A549 (cell line): Measurements from ENCODE around the gene SLC24A4. TPM values are rescaled to one million over a fixed set of nuclear protein-coding genes. Genes with fewer than 3 reads are reported as not detected.

Experiments used
- ATAC-seq, 2 experiments: fragments of 200-7000 bp in 1 of 2; fragments of >200 bp in 1 of 2; cut with Nextera tagmentation in 1 of 2; cut with Tn5 transposase in 1 of 2; 3 replicates each; pipeline versions ENCODE4 v1.8.0 to v1.9.1; 2018 to 2020; ENCODE audit warnings: mild to moderate bottlenecking in 1 of 2, moderate library complexity in 1 of 2
- CTCF ChIA-PET: fragments of 300-600 bp; sonication (Branson Sonifier 250); formaldehyde crosslinking; extraction: SDS; loops from one replicate; lab custom pipeline; 2021; ENCODE audit warnings: antibody characterized with exemption, inconsistent platforms; lab: Yijun Ruan, JAX
- POLR2A ChIA-PET: fragments of 350-600 bp; formaldehyde crosslinking; extraction: SDS; loops from one replicate; lab custom pipeline; 2021; ENCODE audit warnings: antibody characterized with exemption, inconsistent platforms; lab: Yijun Ruan, JAX
- DNase-seq, 2 experiments: peaks; one replicate each; pipeline versions ENCODE4 v3.0.0 to v3.0.0-alpha.2; 2011 to 2016; ENCODE audit warnings: low read depth in 1 of 2, low spot score in 1 of 2
- FAIRE-seq: peaks from 2 replicates; lab custom pipeline; 2011; peaks lifted over from hg19 to GRCh38; lab: Jason Lieb, UNC
- H3K27ac ChIP-seq, 2 experiments: fragments of >200 bp; sonication (Bioruptor Twin); formaldehyde crosslinking; 3 replicates each; pipeline ENCODE4 v1.5.1; 2016 to 2017
- H3K4me1 ChIP-seq: fragments of >200 bp; sonication (Bioruptor Twin); formaldehyde crosslinking; 3 replicates; pipeline ENCODE4 v1.6.1; 2016
- H3K4me2 ChIP-seq: fragments of >200 bp; sonication (Bioruptor Twin); formaldehyde crosslinking; 3 replicates; pipeline ENCODE4 v1.6.1; 2016
- H3K4me3 ChIP-seq: fragments of >200 bp; sonication (Bioruptor Twin); formaldehyde crosslinking; 3 replicates; pipeline ENCODE4 v1.5.1; 2016
- H3K9me3 ChIP-seq: fragments of >200 bp; sonication (Bioruptor Twin); formaldehyde crosslinking; 3 replicates; pipeline ENCODE4 v1.6.1; 2016
- BHLHE40 ChIP-seq: IDR thresholded peaks from 2 replicates; pipeline ENCODE4 v1.6.1; 2012; ENCODE audit warnings: low read depth, low read length, inconsistent platforms
- CBX8 ChIP-seq: fragments of 200-600 bp; sonication (generic); IDR thresholded peaks from 2 replicates; pipeline ENCODE4 v1.6.1; 2016
- CHD4 ChIP-seq: fragments of 200-600 bp; sonication (generic); IDR thresholded peaks from 2 replicates; pipeline ENCODE4 v1.6.1; 2016; ENCODE audit warnings: antibody characterized with exemption, mild to moderate bottlenecking, borderline replicate concordance
- HDAC2 ChIP-seq: fragments of 200-600 bp; sonication (generic); IDR thresholded peaks from 2 replicates; pipeline ENCODE4 v1.6.1; 2016
- HEYL ChIP-seq: fragments of 250-450 bp; sonication (Bioruptor Pico); IDR thresholded peaks from 2 replicates; pipeline ENCODE4 v1.8.0; 2021; ENCODE audit warnings: mild to moderate bottlenecking, moderate library complexity
- HOXB13 ChIP-seq: fragments of 250-450 bp; sonication (Bioruptor Pico); IDR thresholded peaks from 2 replicates; pipeline ENCODE4 v1.5.0; 2020; ENCODE audit warnings: low read depth, mild to moderate bottlenecking, moderate library complexity
- HOXB5 ChIP-seq: fragments of 250-450 bp; sonication (Bioruptor Pico); IDR thresholded peaks from 2 replicates; pipeline ENCODE4 v1.5.0; 2020; ENCODE audit warnings: mild to moderate bottlenecking, moderate library complexity
- MYC ChIP-seq: IDR thresholded peaks from 2 replicates; pipeline ENCODE4 v1.6.1; 2012; ENCODE audit warnings: mild to moderate bottlenecking, inconsistent platforms, low read length, improper control_type of control experiment, borderline replicate concordance
- NFE2L2 ChIP-seq: fragments of 150-350 bp; conservative IDR thresholded peaks from 2 replicates; pipeline ENCODE4 v1.6.1; 2014; ENCODE audit warnings: low read length
- NPAS2 ChIP-seq: fragments of 250-450 bp; sonication (Bioruptor Pico); IDR thresholded peaks from 2 replicates; pipeline ENCODE4 v1.8.0; 2022; ENCODE audit warnings: mild to moderate bottlenecking, moderate library complexity, borderline replicate concordance
- NR3C1 ChIP-seq: fragments of >200 bp; sonication (Bioruptor Twin); formaldehyde crosslinking; IDR thresholded peaks from 3 replicates; pipeline ENCODE4 v1.6.1; 2017
- PHF8 ChIP-seq: fragments of 200-600 bp; sonication (generic); IDR thresholded peaks from 2 replicates; pipeline ENCODE4 v1.6.1; 2016; ENCODE audit warnings: low read depth, mild to moderate bottlenecking, antibody characterized with exemption, moderate library complexity, borderline replicate concordance
- POLR2AphosphoS2 ChIP-seq: conservative IDR thresholded peaks from 2 replicates; pipeline ENCODE4 v1.6.1; 2012; ENCODE audit warnings: low read length, improper control_type of control experiment, inconsistent platforms
- RARB ChIP-seq: fragments of 250-450 bp; sonication (Bioruptor Pico); IDR thresholded peaks from 2 replicates; pipeline ENCODE4 v1.8.0; 2021; ENCODE audit warnings: mild to moderate bottlenecking, moderate library complexity
- ZFP36 ChIP-seq: fragments of 450-650 bp; IDR thresholded peaks from 2 replicates; pipeline ENCODE4 v1.6.1; 2014; ENCODE audit warnings: borderline replicate concordance; ENCODE audit not compliant: partially characterized antibody
- ZNF302 ChIP-seq: fragments of 250-450 bp; sonication (Bioruptor Pico); IDR thresholded peaks from 2 replicates; pipeline ENCODE4 v1.9.0; 2021; ENCODE audit warnings: inconsistent platforms, mild to moderate bottlenecking, moderate library complexity
- WGBS: methylation state at CpG from one replicate; pipeline ENCODE4 v1.1.6; 2017; ENCODE audit errors: missing lambda C conversion rate; 5-methylcytosine and 5-hydroxymethylcytosine counted together
- polyA minus RNA-seq: library from RNA; depleted of rRNA, polyadenylated mRNA; stranded (reverse); fragments of >200 nt; gene quantifications from 2 replicates; pipeline ENCODE4 v1.2.3, GENCODE V29; 2011; rRNA and poly(A)+ RNA removed
- polyA plus RNA-seq, 4 experiments: library from polyadenylated mRNA; depleted of rRNA in 3 of 4; stranded (reverse); fragments of >200 nt; fragmentation: RNase III in 1 of 4; extraction: RNeasy Plus Mini Kit Qiagen cat#74134 plus additional on column Dnase treatment in 1 of 4; gene quantifications; 2 replicates in 3 of 4; 3 replicates in 1 of 4; pipeline ENCODE4 v1.2.3, GENCODE V29; 2011 to 2017
- TF ChIP-seq, protein P1 (sequence below): IDR thresholded peaks from 2 replicates; pipeline ENCODE4 v1.6.1; 2012
- TF ChIP-seq, protein P2 (sequence below): fragments of >200 bp; sonication (Bioruptor Twin); formaldehyde crosslinking; IDR thresholded peaks from 3 replicates; pipeline ENCODE4 v1.5.1; 2016
- TF ChIP-seq, protein P3 (sequence below): fragments of 150-350 bp; IDR thresholded peaks from 2 replicates; pipeline ENCODE4 v1.6.1; 2014; ENCODE audit warnings: low read depth, mild to moderate bottlenecking, low read length

SLC24A4 gene, protein sequence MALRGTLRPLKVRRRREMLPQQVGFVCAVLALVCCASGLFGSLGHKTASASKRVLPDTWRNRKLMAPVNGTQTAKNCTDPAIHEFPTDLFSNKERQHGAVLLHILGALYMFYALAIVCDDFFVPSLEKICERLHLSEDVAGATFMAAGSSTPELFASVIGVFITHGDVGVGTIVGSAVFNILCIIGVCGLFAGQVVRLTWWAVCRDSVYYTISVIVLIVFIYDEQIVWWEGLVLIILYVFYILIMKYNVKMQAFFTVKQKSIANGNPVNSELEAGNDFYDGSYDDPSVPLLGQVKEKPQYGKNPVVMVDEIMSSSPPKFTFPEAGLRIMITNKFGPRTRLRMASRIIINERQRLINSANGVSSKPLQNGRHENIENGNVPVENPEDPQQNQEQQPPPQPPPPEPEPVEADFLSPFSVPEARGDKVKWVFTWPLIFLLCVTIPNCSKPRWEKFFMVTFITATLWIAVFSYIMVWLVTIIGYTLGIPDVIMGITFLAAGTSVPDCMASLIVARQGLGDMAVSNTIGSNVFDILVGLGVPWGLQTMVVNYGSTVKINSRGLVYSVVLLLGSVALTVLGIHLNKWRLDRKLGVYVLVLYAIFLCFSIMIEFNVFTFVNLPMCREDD
- polyA plus RNA-seq (2011; rRNA removed) = 0.19 and 0.25 TPM in 2 replicates
- polyA plus RNA-seq (2012; cell fraction: cytosol; rRNA removed) = 0.07 and 0.08 TPM in 2 replicates
- polyA plus RNA-seq (2012; cell fraction: nucleus; rRNA removed) = 0.12 and 0.36 TPM in 2 replicates
- 0.05 to 0.16 TPM (median 0.13 TPM) in 3 replicates for polyA plus RNA-seq (2017; fragmentation: RNase III; extraction: RNeasy Plus Mini Kit Qiagen cat#74134 plus additional on column Dnase treatment)
- 0.24 and 0.79 TPM in 2 replicates for polyA minus RNA-seq

DNA sequence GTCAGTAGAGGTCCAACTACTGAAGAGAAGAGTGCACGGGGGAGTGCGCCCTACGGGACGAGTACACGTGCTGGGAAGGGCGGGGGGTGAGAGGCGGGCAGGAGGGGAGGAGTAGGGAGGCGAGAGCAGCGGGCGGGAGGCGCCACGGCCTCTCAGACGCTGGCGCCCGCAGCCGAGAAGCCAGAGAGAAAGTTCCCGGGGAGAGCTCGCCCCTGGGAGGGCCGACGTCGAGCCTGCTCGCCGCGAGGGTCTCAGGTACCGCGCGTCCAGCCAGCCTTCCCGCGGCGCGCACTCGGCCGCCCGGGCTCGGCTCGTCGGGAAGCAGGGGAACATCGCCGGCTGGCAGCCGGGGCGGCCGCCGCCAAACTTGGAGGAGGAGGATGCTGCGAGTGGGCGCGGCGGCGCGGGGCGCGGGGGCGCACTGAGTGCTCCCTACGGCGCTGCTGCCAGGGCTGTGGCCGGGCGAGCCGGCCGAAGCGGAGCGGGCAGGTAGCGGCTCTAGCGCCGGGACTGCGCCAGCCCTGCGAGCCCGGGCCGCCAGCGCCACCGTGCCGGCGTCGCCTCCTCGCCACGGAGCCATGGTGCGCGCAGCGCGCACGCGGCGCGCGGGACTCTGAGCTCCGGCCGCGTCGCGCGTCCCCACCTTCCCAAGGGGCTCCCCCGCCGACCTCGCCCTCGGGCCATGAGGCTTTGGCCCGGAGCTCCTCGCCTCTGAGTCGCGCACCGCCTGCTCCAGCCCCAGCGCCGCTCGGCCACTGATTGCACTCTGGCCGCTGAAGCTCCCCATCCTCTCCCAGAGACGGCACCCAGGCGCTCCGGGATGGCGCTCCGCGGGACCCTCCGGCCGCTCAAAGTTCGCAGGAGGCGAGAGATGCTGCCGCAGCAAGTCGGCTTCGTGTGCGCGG lies at the start of gene SLC24A4:
TSS of gene SLC24A4 (plus strand) at position 155 of the 905 bp plus-strand sequence. CDS start at position 821, 666 bp downstream.
- Histone ChIP-seq H3K4me2 (peak within 1 kb of the TSS; percentile 100), H3K4me1 (0 out of 3 replicates have a peak, but pooled peaks cover 4% of the 10 kb centered on the region), H3K27ac (peak within 1 kb of the TSS; percentile 35 to 36; a peak in 3 of 6 replicates), H3K4me3 (peak within 1 kb of the TSS; percentile 54), H3K9me3 (no peaks in the 10 kb centered on the region; the same call in 2 of the 3 replicates)
- FAIRE-seq = no peak
- ChIA-PET CTCF (interaction anchor here (0.8 to 2.5 kb wide), 5 partner anchors 11 to 251 kb away, joined by 3 to 7 read pairs (median 3); no protein-coding TSS in a partner anchor), POLR2A (no interaction called here)
- no peak for TF ChIP-seq CHD4
- no peak for TF ChIP-seq ZFP36
- no peak for TF ChIP-seq HEYL (CRISPR knock-in tag)
- TF ChIP-seq, protein P1, sequence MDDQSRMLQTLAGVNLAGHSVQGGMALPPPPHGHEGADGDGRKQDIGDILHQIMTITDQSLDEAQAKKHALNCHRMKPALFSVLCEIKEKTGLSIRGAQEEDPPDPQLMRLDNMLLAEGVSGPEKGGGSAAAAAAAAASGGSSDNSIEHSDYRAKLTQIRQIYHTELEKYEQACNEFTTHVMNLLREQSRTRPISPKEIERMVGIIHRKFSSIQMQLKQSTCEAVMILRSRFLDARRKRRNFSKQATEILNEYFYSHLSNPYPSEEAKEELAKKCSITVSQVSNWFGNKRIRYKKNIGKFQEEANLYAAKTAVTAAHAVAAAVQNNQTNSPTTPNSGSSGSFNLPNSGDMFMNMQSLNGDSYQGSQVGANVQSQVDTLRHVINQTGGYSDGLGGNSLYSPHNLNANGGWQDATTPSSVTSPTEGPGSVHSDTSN = no peak
- no peak for TF ChIP-seq MYC
- no peak for TF ChIP-seq PHF8
- no peak for TF ChIP-seq NR3C1
- TF ChIP-seq BHLHE40 = no peak
- TF ChIP-seq ZNF302 (CRISPR knock-in tag) = no peak
- TF ChIP-seq, protein P2, sequence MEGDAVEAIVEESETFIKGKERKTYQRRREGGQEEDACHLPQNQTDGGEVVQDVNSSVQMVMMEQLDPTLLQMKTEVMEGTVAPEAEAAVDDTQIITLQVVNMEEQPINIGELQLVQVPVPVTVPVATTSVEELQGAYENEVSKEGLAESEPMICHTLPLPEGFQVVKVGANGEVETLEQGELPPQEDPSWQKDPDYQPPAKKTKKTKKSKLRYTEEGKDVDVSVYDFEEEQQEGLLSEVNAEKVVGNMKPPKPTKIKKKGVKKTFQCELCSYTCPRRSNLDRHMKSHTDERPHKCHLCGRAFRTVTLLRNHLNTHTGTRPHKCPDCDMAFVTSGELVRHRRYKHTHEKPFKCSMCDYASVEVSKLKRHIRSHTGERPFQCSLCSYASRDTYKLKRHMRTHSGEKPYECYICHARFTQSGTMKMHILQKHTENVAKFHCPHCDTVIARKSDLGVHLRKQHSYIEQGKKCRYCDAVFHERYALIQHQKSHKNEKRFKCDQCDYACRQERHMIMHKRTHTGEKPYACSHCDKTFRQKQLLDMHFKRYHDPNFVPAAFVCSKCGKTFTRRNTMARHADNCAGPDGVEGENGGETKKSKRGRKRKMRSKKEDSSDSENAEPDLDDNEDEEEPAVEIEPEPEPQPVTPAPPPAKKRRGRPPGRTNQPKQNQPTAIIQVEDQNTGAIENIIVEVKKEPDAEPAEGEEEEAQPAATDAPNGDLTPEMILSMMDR = no peak
- TF ChIP-seq NPAS2 (CRISPR knock-in tag) = no peak
- TF ChIP-seq CBX8 = no peak
- TF ChIP-seq, protein P3, sequence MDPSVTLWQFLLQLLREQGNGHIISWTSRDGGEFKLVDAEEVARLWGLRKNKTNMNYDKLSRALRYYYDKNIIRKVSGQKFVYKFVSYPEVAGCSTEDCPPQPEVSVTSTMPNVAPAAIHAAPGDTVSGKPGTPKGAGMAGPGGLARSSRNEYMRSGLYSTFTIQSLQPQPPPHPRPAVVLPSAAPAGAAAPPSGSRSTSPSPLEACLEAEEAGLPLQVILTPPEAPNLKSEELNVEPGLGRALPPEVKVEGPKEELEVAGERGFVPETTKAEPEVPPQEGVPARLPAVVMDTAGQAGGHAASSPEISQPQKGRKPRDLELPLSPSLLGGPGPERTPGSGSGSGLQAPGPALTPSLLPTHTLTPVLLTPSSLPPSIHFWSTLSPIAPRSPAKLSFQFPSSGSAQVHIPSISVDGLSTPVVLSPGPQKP = no peak
- no peak for TF ChIP-seq RARB
- no peak for TF ChIP-seq HOXB13 (CRISPR knock-in tag)
- no peak for TF ChIP-seq NFE2L2
- TF ChIP-seq HOXB5 = no peak
- TF ChIP-seq HDAC2 = no peak
- WGBS = 1% methylated on average over 29 of the region's 117 CpGs
- DNase-seq = peak; percentile 24 to 40
- ATAC-seq = peak; percentile 74 to 78

DNA sequence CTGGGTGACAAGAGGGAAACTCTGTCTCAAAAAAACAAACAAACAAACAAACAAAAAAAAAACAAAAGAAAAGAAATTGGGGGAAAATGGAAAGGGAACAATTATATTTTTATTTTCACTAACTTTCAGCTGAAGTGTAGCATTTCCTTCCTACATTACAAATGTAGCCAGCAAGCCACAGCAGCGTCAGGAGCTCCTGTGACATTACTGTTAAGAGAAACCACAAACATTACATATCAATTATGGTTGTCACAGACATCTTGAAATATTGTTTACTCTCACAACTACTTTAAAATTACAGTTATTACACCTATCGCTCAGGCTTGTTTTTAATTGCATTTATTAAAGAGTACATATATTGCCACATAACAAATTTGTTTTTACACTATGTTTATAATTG lies 49.8 kb upstream of the SLC24A4 start:
- ChIA-PET CTCF (interaction anchor here (1.0 kb wide), 1 partner anchor 11 kb away, joined by 3 read pairs; no protein-coding TSS in a partner anchor), POLR2A (no interaction called here)
- Histone ChIP-seq H3K4me1 (no peaks in the 10 kb centered on the region), H3K4me2 (no peak overlapping the region), H3K9me3 (no peaks in the 10 kb centered on the region), H3K27ac (no peak overlapping the region), H3K4me3 (no peak overlapping the region)
- DNase-seq (no peak), ATAC-seq (no peak), FAIRE-seq (no peak)
- TF ChIP-seq NPAS2 (CRISPR knock-in tag) (no peak), POLR2AphosphoS2 (no peak)
- 51% methylated on average over 2 of the region's 2 CpGs for WGBS
